OCI-LY7 (cell line): Measurements from ENCODE around the gene NFIX. TPM values are rescaled to one million over a fixed set of nuclear protein-coding genes. Genes with fewer than 3 reads are reported as not detected.

Experiments used
- BruUV-seq: library from RNA; stranded (reverse); fragments of 400-500 nt; replicated peaks from 2 replicates; lab custom pipeline; 2021; lab: Mats Ljungman, UMichigan
- CTCF ChIA-PET: fragments of 300-600 bp; sonication (Branson Sonifier 250); formaldehyde crosslinking; loops from one replicate; lab custom pipeline; 2022; ENCODE audit warnings: antibody characterized with exemption; ENCODE audit not compliant: unreplicated experiment; lab: Charles Lee
- POLR2A ChIA-PET: fragments of 300-600 bp; sonication (Branson Sonifier 250); formaldehyde crosslinking; loops from one replicate; lab custom pipeline; 2022; ENCODE audit warnings: antibody characterized with exemption; lab: Charles Lee
- DNase-seq: peaks from one replicate; pipeline ENCODE4 v3.0.0-alpha.2; 2015; ENCODE audit warnings: low spot score
- H2AFZ ChIP-seq: fragments of 200-600 bp; sonication (generic), shearing (Covaris generic); 2 replicates; pipeline ENCODE4 v1.6.1; 2014; ENCODE audit warnings: mild to moderate bottlenecking, antibody characterized with exemption, low read length, moderate library complexity
- H3K27ac ChIP-seq: fragments of 200-600 bp; sonication (generic); 2 replicates; pipeline ENCODE4 v1.5.1; 2014; ENCODE audit warnings: mixed run types, low read depth, mild to moderate bottlenecking, moderate library complexity, low read length, inconsistent platforms; ENCODE audit not compliant: poor library complexity, severe bottlenecking
- H3K36me3 ChIP-seq: fragments of 200-600 bp; sonication (generic); 2 replicates; pipeline ENCODE4 v1.6.1; 2014; ENCODE audit warnings: mild to moderate bottlenecking, antibody characterized with exemption, low read length, moderate library complexity, mixed read lengths; ENCODE audit not compliant: insufficient read depth
- H3K4me1 ChIP-seq: fragments of 200-600 bp; sonication (generic); 2 replicates; pipeline ENCODE4 v1.5.1; 2014; ENCODE audit warnings: mild to moderate bottlenecking, low read length; ENCODE audit not compliant: insufficient read depth, poor library complexity, severe bottlenecking
- H3K4me2 ChIP-seq: fragments of 200-600 bp; sonication (generic); 2 replicates; pipeline ENCODE4 v1.6.1; 2014; ENCODE audit warnings: mild to moderate bottlenecking, low read length
- H3K4me3 ChIP-seq: fragments of 200-600 bp; sonication (generic); 2 replicates; pipeline ENCODE4 v1.5.1; 2014; ENCODE audit warnings: mild to moderate bottlenecking, low read depth, low read length; ENCODE audit not compliant: poor library complexity, severe bottlenecking
- H3K79me2 ChIP-seq: fragments of 200-600 bp; sonication (generic); 2 replicates; pipeline ENCODE4 v1.6.1; 2016; ENCODE audit warnings: low read depth, mild to moderate bottlenecking, low read length, moderate library complexity, mixed read lengths; ENCODE audit not compliant: insufficient read depth
- H3K9me2 ChIP-seq: fragments of 200-600 bp; sonication (generic); 2 replicates; pipeline ENCODE4 v1.6.1; 2016; ENCODE audit warnings: mild to moderate bottlenecking, low read length, mixed read lengths; ENCODE audit not compliant: insufficient read depth
- H3K9me3 ChIP-seq: fragments of 200-600 bp; sonication (generic); 2 replicates; pipeline ENCODE4 v1.6.1; 2014; ENCODE audit warnings: mild to moderate bottlenecking, mixed run types, low read length, mixed read lengths
- H4K20me1 ChIP-seq: fragments of 200-600 bp; sonication (generic); 2 replicates; pipeline ENCODE4 v1.6.1; 2014; ENCODE audit warnings: mild to moderate bottlenecking, antibody characterized with exemption, low read length, moderate library complexity, mixed read lengths; ENCODE audit not compliant: insufficient read depth
- EZH2phosphoT487 ChIP-seq: fragments of 200-600 bp; sonication (generic); IDR thresholded peaks from 2 replicates; pipeline ENCODE4 v1.6.1; 2018; ENCODE audit warnings: low read depth, borderline replicate concordance, mild to moderate bottlenecking, mixed run types, antibody characterized with exemption, low read length, moderate library complexity, mixed read lengths
- intact Hi-C: fragments of 100-400 bp; cut with micrococcal nuclease; formaldehyde crosslinking; loops from one replicate; pipeline ENCODE4 v1.10.0; 2022; ENCODE audit not compliant: unreplicated experiment
- total RNA-seq, 2 experiments: library from RNA; depleted of rRNA in 1 of 2; stranded (reverse); fragments of >200 nt in 1 of 2; shearing (Covaris generic) in 1 of 2; gene quantifications; 2 replicates each; pipeline ENCODE4 v1.2.3, GENCODE V29; 2014 to 2022
- TF ChIP-seq, protein P1 (sequence below): fragments of 200-600 bp; sonication (generic); conservative IDR thresholded peaks from 2 replicates; pipeline ENCODE4 v1.5.1; 2014; ENCODE audit warnings: mild to moderate bottlenecking, antibody characterized with exemption, low read length, moderate library complexity, mixed read lengths

Gene NFIX
- total RNA-seq, 2 experiments from 2014 or later: 0.16 to 0.72 TPM

DNA sequence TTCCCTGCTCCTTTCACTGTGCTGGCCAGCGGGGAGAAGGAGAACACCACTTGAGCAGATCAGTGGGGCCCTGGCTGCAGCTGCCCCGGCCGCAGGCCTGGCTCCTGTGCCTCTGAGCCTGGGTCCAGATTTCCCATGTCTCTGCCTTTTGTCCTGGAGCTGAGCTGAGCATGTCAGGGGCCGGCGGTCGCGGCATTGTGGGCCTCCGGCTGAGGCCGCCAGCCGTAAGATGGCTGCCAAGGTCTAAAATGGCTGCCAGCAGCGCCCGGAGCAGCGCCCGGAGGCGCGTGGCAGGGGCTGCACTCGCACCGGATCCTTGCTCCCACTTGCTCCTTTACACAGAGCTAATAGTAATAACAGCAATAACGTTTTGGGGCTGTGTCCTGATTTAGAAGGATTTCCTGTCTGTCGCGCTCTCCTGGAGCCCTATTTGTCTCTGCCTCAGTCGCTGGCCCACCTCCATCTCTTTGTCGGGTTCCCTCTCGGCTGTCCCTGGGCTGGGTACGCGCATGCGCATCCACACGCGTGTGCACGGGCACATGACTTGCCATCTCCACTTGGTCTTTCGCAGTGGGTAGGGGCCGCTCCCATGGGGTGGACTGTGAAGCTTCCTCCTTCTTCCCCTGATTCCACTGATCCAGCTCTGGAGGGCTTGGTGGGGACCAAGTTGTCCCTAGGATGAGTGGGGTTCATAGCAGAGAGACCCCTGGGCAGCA is 75.3 kb downstream of the NFIX start:
- H3K4me2 ChIP-seq: no peak overlapping the region
- intact Hi-C loops: no loop called here
- DNase-seq: no peak
- H4K20me1 ChIP-seq: no peaks in the 10 kb centered on the region
- ChIA-PET CTCF (interaction anchor here (1.0 kb wide), 1 partner anchor 10 kb away, joined by 3 read pairs; no protein-coding TSS in a partner anchor), POLR2A (no interaction called here)
- no peaks in the 10 kb centered on the region for H3K79me2 ChIP-seq
- H3K27ac ChIP-seq: no peak overlapping the region
- no peaks in the 10 kb centered on the region for H3K36me3 ChIP-seq
- H3K4me3 ChIP-seq: no peak overlapping the region
- H2AFZ ChIP-seq: no peak overlapping the region
- H3K4me1 ChIP-seq: no peaks in the 10 kb centered on the region
- H3K9me3 ChIP-seq: no peaks in the 10 kb centered on the region
- BruUV-seq: no TSS peak
- no peaks in the 10 kb centered on the region for H3K9me2 ChIP-seq
- TF ChIP-seq, protein P1, sequence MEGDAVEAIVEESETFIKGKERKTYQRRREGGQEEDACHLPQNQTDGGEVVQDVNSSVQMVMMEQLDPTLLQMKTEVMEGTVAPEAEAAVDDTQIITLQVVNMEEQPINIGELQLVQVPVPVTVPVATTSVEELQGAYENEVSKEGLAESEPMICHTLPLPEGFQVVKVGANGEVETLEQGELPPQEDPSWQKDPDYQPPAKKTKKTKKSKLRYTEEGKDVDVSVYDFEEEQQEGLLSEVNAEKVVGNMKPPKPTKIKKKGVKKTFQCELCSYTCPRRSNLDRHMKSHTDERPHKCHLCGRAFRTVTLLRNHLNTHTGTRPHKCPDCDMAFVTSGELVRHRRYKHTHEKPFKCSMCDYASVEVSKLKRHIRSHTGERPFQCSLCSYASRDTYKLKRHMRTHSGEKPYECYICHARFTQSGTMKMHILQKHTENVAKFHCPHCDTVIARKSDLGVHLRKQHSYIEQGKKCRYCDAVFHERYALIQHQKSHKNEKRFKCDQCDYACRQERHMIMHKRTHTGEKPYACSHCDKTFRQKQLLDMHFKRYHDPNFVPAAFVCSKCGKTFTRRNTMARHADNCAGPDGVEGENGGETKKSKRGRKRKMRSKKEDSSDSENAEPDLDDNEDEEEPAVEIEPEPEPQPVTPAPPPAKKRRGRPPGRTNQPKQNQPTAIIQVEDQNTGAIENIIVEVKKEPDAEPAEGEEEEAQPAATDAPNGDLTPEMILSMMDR: no peak
- no peak for TF ChIP-seq EZH2phosphoT487

GRCh38 chr19:13071444-13072187 is 76.3 kb downstream of the NFIX start:
- H3K27ac ChIP-seq: no peak overlapping the region
- no peaks in the 10 kb centered on the region for H4K20me1 ChIP-seq
- no peaks in the 10 kb centered on the region for H3K4me1 ChIP-seq
- CTCF ChIA-PET: no interaction called here
- H3K9me3 ChIP-seq: no peaks in the 10 kb centered on the region
- intact Hi-C loops: no loop called here
- no peak for TF ChIP-seq EZH2phosphoT487
- TF ChIP-seq, protein P1: no peak
- no peak for DNase-seq
- POLR2A ChIA-PET: no interaction called here
- no peaks in the 10 kb centered on the region for H3K36me3 ChIP-seq
- H3K4me3 ChIP-seq: no peak overlapping the region
- H3K79me2 ChIP-seq: no peaks in the 10 kb centered on the region
- no peak overlapping the region for H3K4me2 ChIP-seq
- BruUV-seq: no TSS peak
- no peak overlapping the region for H2AFZ ChIP-seq
- no peaks in the 10 kb centered on the region for H3K9me2 ChIP-seq
